Coronary artery (tissue), 2 donors: Measurements from ENCODE around the gene HTR4.

Source experiments
- DNase-seq: peaks from one replicate; pipeline ENCODE4 v3.0.0-alpha.2; 2017; ENCODE audit warnings: low spot score
- H3K27ac ChIP-seq, 2 donors: fragments of 200-600 bp; sonication (generic); one replicate each; pipeline ENCODE4 v1.5.1; 2016 to 2019
- H3K4me3 ChIP-seq: fragments of 200-600 bp; sonication (generic); 2 replicates; pipeline ENCODE4 v1.5.1; 2016; ENCODE audit warnings: mild to moderate bottlenecking, moderate library complexity
- TF ChIP-seq, protein P1 (sequence below): fragments of 200-600 bp; sonication (generic); IDR thresholded peaks from one replicate; pipeline ENCODE4 v1.5.1; 2019; ENCODE audit warnings: antibody characterized with exemption

HTR4 gene

DNA sequence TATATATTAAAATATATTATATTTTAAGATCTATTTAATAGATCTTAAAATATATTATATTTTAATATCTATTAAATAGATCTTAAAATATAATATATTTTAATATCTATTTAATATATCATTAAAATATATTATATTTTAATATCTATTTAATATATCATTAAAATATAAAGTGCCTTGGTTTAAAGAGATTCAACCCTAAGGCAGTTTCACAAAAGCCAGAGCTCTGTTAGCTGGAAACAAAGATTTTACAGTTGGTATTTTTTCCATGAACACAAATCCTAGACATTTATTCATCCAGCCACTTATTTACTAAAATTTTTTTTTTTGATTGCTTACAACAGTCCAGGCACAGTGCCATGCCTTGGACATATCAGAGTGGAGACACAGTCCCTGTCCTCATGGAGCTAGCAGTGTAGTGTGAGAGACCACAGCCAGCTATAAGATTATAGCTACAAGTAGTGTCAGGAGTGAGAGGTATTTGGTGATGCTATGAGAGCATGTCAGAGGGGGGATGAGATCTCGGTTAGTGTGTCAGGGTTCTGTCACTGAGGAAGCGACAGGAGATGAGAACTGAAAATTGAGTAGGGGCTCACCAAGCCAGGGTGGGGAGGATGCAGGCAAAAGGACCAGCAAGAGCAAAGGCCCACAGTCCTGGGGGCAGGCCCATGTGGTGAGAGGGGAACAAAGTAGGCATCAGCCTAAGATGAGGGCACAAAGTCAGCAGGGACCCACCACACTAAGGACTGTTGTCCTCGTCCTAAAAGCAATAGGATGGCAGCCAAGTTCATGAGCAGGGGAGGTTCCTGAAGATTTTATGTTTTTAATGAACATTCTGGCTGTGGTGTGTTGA, 196.1 kb downstream of the HTR4 start:
- Histone ChIP-seq H3K4me3 (no peak overlapping the region), H3K27ac (peak overlapping the region in 1 of 2 donors; percentile 30)
- TF ChIP-seq, protein P1, sequence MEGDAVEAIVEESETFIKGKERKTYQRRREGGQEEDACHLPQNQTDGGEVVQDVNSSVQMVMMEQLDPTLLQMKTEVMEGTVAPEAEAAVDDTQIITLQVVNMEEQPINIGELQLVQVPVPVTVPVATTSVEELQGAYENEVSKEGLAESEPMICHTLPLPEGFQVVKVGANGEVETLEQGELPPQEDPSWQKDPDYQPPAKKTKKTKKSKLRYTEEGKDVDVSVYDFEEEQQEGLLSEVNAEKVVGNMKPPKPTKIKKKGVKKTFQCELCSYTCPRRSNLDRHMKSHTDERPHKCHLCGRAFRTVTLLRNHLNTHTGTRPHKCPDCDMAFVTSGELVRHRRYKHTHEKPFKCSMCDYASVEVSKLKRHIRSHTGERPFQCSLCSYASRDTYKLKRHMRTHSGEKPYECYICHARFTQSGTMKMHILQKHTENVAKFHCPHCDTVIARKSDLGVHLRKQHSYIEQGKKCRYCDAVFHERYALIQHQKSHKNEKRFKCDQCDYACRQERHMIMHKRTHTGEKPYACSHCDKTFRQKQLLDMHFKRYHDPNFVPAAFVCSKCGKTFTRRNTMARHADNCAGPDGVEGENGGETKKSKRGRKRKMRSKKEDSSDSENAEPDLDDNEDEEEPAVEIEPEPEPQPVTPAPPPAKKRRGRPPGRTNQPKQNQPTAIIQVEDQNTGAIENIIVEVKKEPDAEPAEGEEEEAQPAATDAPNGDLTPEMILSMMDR, result no peak
- DNase-seq, result no peak

DNA sequence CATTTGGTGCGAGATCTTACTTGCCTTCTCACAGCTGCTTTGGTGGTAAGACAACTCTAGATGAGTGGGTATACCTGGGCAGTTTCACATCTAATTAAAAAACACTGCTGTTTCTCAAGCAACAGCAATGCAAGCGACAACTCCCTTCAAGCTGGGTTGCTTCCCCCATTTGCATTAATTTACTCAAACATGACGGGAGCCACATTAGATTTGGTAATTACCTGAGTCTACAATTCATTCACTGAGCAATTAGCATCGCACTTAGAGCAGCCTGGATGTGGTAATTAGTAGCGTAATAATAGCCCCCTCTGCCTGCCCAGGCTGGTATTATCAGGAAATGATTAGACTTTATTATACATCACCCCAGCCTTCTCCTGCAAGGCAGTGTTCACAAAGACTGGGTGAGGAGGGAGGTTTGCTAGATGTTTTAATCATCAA, 197.1 kb downstream of the HTR4 start:
- Histone ChIP-seq H3K27ac (no peak overlapping the region), H3K4me3 (no peak overlapping the region)
- TF ChIP-seq, protein P1, result no peak
- DNase-seq, result no peak

DNA sequence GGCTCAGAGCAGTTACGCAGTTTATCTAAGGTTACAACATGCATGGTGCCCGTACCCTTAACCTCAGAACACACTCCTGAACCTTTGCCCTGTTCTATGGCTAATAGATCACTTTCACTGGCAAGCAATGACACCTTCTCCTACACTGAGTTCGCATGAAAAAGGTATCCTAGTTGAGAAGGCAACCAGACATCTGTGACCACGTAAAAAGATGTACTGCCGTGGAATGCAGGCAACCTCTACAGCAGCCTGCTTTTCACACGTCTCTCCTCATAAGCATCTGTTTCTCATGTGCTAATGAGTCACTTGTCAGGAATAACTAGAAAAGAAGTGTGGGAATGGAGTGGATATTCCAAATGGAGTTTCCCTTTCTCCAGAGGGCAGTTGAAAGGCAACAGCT, 199.1 kb downstream of the HTR4 start:
- TF ChIP-seq, protein P1, result no peak
- Histone ChIP-seq H3K4me3 (no peak overlapping the region), H3K27ac (no peak overlapping the region)
- DNase-seq, result no peak

DNA sequence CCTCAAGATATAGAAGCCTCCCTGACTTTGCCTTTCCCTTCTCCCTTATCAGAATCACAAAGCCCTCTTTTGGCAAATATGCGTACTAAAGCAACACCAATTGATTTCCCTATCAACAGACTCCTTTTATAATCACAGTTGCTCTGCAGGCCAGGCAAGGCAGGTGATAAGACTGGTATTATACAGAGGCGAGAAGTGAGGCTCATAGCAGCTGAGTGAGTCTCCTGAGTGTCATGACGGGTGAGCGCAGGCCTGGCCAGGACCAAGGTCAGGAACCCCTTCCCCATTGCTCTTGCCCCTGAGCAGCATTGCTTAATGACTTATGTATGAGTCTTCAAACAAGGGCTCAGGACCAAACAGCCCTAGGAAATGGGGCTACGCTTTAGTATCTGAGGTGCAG, 199.8 kb downstream of the HTR4 start:
- DNase-seq, result no peak
- H3K27ac ChIP-seq, result no peak overlapping the region
- no peak overlapping the region for H3K4me3 ChIP-seq
- TF ChIP-seq, protein P1, result no peak

DNA sequence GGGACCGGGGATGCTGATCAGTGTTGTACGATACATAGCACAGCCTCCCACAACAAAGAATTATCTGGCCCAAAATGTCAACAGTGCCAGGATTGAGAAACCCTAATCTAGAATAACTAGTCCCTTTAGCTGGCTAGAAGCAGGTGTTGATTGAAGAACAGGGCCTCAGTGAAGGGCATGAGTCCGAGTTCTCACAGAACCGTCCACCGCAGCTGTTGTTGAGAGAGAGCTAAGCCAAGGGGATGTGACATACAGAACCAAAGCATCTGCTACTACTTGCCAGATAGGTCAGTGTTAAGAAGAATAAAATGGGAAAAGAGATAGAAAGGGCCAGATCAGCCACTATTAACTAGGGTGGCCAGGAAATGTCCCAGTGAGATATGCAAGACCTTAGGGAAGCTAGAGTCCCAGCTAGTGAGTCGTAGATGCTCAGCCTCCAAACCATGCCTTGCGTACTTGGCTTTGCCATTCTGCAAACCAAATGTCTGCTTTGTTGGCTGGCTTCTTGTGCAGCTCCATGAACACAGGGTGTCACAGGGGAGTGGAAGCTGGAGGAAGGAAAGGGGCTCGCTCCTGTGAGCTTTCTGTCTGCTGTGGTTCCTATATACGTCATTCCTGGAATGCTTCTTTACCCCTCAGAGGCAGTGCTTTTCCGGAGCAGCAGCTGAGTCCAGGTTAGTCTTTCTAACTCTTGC, 201.7 kb downstream of the HTR4 start:
- no peak for DNase-seq
- TF ChIP-seq, protein P1, result no peak
- Histone ChIP-seq H3K4me3 (no peak overlapping the region), H3K27ac (no peak overlapping the region)

DNA sequence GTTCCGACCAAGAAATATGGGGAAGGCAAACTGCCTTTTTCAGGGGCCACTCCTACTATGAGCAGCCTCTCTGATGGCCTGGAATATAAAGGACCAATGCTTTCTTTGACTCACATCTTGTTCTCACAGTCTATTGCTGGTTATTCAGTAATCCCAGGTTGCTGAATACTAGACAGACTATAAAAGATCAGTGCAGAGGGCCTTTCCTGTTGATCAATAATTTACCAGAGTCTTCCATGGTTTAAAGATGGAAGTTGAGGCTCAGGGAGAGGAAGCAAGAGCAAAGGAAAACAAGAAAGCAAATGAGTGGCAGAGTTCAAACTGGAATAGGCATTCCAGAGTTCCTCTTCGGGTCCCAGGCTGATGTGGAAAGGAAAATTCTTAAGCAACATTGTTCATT, 207.7 kb downstream of the HTR4 start:
- TF ChIP-seq, protein P1, result no peak
- DNase-seq, result no peak
- Histone ChIP-seq H3K27ac (no peak overlapping the region), H3K4me3 (no peak overlapping the region)
